ENCODE measurements around the gene C1QL2.

Gene C1QL2

GRCh38 chr2:119158563-119159347 is at the start of gene C1QL2:
Gene C1QL2 (minus strand): TSS chr2:119158751. CDS start chr2:119158269, 482 bp downstream.
- no peak for DNase-seq

- DNase-seq, result no peak
Measured at GRCh38 chr2:119207447-119207846, 48.9 kb upstream of the C1QL2 start.

- no peak for DNase-seq
Measured at GRCh38 chr2:119206201-119206600, 47.6 kb upstream of the C1QL2 start.

DNA sequence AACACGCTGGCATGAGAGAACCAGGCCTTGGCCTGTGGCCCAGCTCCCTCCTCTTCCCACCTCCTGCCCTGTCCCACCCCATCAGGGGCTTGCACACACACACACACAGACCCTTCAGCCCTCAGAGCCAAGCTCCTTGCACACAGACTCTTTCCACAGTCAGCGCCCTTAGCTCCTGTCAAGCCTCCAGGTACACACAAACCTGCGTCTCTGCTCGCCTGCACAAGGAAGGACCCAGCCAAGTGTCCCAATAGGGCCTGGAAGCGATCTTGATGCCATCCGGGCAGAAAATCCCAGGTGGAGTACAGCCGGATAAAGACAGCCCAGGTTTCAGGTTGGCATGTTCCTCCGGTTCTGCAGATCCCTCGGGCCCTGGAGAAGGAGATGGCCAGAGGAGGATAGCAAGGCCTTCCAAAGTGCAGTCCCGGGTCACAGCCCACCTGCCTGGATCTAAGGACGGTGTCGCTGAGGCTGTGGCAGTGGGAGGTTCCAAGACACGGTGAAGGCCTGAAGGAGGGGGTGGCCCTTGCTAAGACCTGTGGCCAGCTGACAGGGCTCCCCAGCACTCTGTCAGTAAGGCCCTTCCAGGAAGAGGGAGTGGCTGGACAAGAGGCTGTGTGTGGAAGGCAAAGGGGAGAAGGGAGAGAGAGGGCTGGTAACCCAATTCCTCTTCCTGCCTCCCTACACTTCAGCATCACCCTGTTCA is 46.6 kb upstream of the C1QL2 start:
- no peak for DNase-seq

GRCh38 chr2:119204525-119204924 is 46.0 kb upstream of the C1QL2 start:
- no peak for DNase-seq

DNA sequence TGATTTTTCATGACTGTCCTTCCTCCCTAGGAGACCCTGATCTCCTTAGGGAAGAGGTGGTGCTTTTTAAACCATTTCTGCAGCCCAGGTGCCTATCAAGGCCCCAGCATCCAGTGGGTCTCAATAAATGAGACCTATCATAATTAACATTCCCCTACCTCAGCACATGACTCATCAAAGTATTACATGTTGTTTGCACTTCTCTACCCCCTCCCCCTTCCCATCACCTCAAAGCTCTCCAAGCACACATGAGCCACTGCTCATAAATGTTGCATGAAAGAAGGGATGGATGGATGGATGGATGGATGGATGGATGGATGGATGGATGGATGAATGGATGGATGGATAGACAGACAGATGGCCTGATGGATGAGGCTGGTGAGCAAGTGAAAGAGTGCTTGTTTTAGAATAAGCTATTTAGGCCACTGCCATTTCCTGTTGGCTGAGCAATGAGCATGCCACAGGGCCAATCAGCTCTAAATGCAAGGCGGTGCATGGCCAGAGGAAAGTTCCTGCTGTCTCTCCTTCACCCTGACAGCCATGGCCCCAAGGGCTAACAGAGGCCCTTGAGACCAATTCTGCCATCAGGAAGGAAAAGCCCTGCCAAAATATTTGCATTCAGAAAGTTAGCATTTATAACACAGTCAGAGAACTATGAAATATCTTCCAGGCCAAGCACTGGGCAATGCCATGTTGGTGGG is 44.2 kb upstream of the C1QL2 start:
- DNase-seq, result no peak

DNA sequence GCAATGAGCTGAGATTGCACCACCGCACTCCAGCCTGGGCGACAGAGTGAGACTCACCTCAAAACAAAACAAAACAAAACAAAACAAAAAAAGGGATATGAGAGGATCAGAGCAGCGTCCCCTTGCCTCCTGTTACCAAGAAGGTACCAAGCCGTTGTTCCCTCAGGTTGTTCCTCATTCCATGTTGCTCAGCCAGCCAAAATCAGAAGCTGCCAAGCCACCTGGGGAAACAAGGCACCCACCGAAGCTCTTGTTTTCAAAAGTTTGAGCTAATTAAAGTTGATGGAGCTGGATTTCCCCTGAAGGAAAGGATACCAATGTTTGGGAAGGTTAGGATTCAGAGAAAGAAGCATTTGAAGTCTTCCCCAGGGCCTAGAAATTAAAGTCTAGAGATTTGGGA is 43.3 kb upstream of the C1QL2 start:
- no peak for DNase-seq

DNA sequence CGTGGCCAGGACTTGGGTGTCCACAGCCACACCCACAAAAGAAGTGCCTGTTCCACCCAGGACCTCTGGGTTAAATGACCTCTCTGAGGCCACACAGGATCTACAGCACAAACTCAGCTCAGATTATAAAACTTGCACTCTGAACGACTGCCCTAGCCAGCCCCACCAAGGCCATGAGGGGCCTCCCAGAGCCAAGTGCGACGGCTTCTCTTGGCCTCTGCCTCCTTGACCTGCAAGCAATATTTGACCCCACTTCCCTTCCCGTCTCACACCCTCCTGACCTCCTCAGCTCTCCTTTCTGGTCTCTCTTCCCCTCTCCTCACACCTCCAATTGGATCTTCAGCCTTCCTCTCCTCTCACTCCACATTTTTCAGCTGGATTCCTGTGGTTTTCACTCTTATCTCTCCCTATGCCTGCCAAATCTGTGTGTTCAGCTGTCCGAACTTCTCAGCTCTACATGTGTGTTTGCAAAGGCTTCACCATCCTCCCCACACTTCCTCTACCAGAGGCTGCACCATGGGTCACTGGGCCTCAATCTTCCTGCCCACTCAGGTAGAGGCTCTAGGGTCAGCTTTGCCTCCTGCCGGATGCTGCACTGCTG is 39.8 kb upstream of the C1QL2 start:
- no peak for DNase-seq

GRCh38 chr2:119197529-119198239 is 39.1 kb upstream of the C1QL2 start:
- DNase-seq, result no peak

GRCh38 chr2:119197126-119197405 is 38.5 kb upstream of the C1QL2 start:
- DNase-seq, result no peak

- no peak for DNase-seq
Measured at GRCh38 chr2:119196301-119197125, 38.0 kb upstream of the C1QL2 start.

DNA sequence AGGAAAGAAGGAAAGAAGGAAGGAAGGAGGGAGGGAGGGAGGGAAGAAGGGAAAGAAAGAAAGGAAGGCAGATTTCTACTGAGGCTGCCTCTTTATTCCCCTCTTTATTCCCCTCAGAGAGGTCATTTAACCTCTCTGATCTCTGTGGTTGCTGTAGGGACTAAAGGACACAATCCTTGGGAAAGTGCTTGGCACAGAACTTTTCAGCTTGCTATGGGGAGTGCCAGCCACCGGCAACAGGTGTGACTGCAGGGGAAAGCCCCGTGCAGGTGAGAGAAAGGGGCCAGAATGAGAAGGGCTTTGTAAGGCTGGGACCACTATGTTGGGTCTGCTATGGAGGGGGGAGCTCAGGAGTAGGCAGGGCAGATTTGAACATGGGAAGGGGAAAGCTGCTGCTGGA is 37.3 kb upstream of the C1QL2 start:
- no peak for DNase-seq

- DNase-seq, result no peak
Measured at GRCh38 chr2:119195001-119195400, 36.5 kb upstream of the C1QL2 start.

DNA sequence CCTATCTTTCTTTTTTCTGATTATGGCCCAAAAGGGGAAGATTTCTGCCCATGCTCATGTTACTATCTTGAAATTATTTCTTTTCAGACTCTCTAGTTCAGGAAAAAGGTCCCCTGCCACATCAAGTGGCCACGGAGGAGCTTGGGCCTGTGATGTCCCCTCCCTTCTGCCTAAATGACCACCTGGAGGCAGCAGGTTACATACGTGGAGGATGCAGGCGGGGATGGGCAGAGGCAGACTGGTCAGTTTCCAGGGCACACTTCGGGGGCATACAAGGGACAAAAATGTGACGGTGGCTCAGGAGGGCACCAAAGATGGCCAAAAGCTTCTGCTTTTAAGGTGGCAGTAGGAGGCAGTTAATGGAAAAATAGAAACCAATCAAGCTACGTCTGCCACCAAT is 34.3 kb upstream of the C1QL2 start:
- no peak for DNase-seq

GRCh38 chr2:119190321-119191111 is 32.0 kb upstream of the C1QL2 start:
- DNase-seq, result no peak

GRCh38 chr2:119184512-119184911 is 26.0 kb upstream of the C1QL2 start:
- DNase-seq, result no peak

DNA sequence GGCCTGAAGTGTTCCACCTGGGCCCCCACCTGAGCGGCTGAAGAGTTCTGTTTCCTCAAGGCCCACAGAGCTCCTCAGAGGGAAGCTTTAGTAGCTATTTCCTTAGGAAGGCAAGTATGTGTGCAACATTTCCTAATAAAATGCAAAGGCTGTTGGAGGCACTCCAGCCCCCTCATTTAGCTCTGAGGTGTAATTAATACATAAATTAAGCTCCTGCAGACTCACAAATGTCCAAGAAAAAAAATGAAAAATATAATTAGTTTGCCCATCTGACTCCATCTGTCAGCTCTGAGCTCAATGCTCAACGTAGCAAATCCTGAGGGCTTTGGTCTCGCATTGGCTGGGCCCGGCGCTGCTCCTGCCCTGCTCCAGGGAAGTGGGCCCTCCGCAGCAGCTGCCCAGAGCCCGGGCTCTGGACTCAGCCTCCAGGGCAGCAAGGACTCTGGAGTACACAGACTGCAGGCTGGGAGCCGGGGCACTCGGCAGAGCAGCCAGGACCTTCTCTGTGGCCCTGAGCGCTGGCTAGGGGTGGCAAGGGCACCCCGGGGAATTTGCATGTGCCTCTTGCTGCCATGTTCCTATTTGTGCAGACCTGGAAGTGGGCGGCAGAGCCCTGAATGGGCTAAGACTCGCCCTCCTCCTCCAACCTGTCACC is 23.4 kb upstream of the C1QL2 start:
- no peak for DNase-seq

DNA sequence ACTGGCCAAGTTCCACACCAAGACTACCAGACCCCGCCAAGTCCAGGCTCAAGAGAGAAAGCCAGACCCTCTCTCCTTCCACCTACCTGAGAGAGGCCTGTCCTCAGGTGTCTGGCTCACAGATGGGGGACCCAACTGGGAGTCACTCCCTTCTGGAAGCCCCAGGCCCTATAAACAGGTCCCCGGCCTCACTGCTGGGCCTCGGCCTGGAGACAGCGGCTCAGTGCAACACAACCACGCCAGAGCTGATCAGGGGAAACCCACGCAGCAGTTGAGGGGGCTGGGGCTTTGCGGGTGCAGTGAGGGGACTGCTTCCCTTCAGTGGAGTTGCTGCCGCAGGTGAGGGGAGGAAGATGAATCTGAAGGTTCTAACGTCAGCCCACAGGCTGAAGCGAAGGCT is 22.8 kb upstream of the C1QL2 start:
- no peak for DNase-seq

- no peak for DNase-seq
Measured at GRCh38 chr2:119180892-119181291, 22.3 kb upstream of the C1QL2 start.

DNA sequence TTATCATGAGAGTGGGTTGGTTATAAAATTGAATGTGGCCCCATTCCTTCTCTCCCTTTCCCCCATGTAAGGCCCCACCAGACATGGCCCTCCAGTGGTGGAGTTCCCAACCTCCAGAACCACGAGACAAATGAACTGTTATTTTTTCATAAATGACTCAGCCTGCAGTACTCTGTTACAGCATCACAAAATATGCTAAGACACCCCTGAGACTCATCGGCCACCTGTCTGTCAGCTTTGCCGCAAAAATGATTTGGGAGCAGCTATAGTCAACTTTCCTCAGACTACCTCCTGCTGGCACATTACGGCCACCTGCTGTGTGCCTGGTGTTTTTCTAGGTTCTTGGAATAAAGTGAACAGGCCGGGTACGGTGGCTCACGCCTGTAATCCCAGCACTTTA is 21.4 kb upstream of the C1QL2 start:
- no peak for DNase-seq

- DNase-seq, result no peak
Measured at GRCh38 chr2:119179202-119179601, 20.7 kb upstream of the C1QL2 start.

Measured in CD4-positive, alpha-beta T cell treated with Interleukin-1 beta for 1 hour (primary cell).